Ecto neural progenitor cell (in vitro differentiated cells): ENCODE data around the gene FAM124B.

Experiments used
- DNase-seq: peaks from one replicate; pipeline ENCODE4 v3.0.0-alpha.2; 2018; ENCODE audit warnings: low spot score

FAM124B gene

GRCh38 chr2:224381521-224382279 is 20.2 kb downstream of the FAM124B start:
- no peak for DNase-seq

DNA sequence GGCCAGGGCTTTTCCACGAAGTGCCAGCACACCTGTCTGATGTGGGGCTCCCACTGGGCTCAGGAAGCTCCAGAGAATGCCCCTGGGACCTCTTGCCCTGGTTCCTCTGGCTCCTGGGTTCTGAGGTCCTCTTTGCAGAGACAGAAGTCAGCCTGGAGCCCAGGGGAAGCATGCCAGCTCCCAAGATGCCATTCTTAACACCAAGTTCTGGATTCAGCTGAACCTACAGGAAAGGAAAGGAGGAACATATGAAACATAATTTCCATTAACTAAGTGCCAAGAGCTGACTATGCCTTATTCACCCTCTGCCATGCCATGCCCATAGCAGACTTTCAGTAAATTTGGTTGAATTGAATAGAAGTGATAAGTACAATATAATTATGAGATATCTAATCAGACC is 21.9 kb downstream of the FAM124B start:
- DNase-seq, result no peak

DNA sequence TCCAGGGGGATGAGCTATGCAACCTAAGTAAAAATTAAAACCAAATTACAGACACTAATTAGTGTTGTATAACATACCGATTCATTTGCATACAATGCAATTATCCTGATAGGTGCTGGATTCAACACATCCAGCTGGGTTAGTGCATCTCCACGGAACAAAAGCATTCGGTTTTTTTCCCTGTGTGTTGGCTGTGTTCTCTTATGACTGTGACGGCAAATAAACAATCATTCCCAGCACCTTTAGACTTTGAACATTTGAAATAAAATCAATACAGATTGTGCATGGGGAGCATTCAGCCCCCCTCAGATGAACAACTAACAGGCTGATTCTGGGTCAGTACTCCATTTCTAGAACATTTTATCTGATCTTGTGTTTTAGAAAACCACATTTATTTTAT is 22.7 kb downstream of the FAM124B start:
- no peak for DNase-seq

GRCh38 chr2:224378701-224379097 is 23.2 kb downstream of the FAM124B start:
- DNase-seq, result no peak

GRCh38 chr2:224377751-224378700 is 23.9 kb downstream of the FAM124B start:
- DNase-seq, result no peak

- no peak for DNase-seq
Measured at GRCh38 chr2:224372641-224373040, 29.3 kb downstream of the FAM124B start.

GRCh38 chr2:224369028-224369632 is 32.8 kb downstream of the FAM124B start:
- DNase-seq, result no peak

DNA sequence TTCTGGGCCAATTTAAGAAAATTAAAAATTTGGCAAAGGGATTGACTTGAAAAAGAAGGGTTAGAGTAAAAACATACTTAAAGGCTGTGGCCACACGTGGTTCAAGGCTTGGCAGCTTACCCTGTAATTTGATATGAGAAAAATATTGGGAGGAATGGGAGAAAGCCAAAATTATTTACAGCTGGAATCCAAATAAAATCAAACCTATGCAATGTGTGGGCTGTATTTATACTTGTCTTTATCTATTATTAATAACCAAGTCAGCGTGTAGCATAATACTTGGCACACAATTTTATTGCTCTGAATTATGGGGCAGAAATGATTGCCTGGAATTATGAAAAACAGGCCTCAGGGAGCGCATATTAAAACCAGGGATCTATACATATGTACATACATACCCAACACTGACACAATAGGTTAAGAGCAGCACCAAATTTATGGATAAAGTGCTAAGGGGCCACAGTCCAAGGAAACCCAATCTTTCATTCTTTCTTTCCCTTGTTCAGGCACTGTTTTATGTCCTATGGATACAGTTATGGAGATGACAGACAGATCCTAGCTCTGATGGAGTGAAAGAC is 35.6 kb downstream of the FAM124B start:
- DNase-seq, result no peak

DNA sequence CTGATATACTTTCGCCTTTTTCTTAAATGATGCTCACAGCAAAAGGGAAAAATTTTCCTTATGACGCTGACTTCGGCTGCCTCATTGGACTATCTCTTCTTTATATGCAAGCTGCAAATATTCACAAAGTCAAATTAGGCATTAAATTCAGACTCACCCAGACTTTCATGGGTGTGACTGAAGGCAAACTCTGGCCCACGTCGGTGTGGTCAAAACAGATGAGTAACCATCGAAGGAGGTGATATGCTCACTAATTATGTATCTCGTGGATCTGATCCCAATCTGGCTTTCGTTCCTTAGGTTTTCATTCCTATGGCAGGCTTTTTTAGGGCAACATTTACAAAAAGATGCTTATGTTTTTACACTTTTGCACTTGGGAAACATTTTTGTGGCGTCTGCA is 36.6 kb downstream of the FAM124B start:
- DNase-seq, result no peak

DNA sequence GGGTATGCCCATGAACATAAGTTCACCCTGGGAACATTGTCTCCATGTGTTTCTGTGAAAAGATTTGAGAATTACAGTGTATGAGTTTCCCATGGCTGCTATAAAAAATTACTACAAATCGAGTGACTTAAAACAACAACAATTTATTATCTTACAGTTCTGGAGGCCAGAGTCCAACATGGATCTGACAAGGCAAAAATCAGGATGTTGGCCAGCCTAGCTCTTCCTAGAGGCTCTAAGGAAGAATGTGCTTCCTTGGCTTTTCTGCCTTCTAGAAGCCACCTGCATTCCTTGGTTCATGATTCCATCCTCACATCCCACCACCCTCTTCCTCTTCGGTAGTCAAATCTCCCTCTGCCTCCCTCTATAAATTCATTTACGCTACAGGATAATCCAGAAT is 38.6 kb downstream of the FAM124B start:
- no peak for DNase-seq

- DNase-seq, result no peak
Measured at GRCh38 chr2:224362094-224362493, 39.8 kb downstream of the FAM124B start.

- DNase-seq, result no peak
Measured at GRCh38 chr2:224360801-224361251, 41.1 kb downstream of the FAM124B start.

DNA sequence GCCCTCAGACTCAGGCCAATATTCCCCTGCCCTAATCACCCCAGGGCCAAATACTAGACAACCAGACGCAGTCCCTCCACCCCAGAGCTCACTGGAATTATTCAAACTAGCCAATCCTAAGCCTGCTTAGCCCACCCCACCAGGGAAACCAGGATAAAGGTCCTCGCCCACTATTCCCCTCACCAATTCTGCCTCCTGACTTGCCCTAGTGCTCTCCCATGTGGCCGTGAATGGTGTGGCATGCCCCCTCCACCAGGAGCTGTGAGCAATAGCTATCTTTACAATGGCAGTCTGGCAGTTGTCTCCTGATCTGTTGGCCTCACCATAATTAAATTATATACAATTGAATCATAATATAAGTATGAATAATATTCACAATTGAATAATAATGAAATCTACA is 42.3 kb downstream of the FAM124B start:
- DNase-seq, result no peak

DNA sequence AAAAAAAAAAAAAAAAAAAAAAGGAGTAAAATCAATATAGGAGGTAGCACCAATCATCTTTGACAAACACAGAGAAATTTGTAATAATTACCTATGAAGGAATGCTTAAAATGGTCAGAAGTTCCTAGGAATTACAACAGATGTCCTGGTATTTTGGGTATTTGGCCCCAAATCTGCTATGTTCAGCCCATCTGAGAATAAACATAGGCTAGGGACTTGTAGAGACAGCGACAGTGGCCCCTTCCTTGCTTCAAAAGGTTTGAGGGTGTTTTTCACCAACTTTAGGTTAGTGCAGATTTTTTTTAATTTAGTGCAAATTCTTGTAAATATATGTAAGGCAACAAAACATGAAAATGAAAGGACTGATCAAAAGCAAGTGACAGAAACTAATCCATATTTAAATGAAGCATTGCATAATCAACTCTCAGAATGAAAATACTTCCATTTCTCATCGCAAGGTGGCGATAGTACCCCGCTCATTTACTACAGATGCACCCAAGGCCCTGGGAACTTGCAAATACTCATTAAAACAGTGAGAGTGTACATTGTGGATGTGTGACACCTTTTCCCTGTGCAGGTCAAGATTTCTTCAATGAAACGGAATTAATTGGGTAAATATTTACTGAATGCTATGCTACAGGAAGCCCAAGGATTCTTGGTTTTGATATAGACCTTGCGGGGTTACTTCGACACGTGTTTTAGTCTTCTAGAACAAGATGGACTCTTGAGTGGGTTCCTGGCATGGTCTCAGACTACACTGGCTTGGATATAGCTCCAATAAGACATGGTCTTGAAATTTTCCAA is 44.6 kb downstream of the FAM124B start:
- peak; percentile 65 for DNase-seq

- no peak for DNase-seq
Measured at GRCh38 chr2:224354632-224355211, 47.2 kb downstream of the FAM124B start.

GRCh38 chr2:224350703-224351102 is 51.2 kb downstream of the FAM124B start:
- DNase-seq, result no peak

GRCh38 chr2:224349396-224349795 is 52.5 kb downstream of the FAM124B start:
- DNase-seq, result no peak

DNA sequence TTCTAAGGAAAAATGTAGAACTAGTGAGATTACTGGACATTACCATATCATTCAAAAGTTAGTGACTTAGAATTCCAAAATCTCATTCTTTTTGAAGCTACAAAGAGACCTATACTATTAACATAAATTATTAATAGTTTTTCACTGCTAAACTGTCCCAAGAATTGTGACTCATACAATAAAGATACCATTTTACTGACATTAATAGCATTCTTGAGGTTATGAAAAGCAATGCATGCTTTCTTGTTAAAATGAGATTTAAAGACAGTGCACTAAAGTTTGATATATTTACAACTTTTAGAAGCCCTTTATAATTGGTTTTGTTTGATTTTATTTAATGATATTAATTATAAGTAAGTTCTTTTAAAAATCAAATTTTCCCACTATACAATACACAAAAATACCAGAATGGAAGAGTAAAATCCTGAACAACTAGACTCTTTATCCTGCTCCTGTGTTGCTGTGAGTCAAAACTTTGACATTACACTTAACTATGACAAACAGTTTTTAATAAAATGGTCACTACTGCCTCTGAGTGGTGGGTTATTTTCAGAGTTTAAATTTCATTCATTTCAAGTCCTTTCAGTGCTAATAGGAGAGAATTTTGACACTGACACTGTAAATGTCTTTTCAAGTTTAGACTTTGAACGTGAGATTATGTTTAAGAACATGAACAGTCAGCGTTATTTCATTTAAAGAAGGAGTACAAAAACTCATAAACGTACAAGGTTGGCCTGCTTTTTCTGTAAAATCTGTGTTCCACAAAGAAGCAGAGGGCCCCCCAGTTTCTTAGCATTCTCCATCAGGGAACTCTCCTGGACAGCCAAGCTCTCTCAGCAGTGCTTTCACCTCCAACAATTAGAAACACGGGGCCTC is 54.5 kb downstream of the FAM124B start:
- no peak for DNase-seq

DNA sequence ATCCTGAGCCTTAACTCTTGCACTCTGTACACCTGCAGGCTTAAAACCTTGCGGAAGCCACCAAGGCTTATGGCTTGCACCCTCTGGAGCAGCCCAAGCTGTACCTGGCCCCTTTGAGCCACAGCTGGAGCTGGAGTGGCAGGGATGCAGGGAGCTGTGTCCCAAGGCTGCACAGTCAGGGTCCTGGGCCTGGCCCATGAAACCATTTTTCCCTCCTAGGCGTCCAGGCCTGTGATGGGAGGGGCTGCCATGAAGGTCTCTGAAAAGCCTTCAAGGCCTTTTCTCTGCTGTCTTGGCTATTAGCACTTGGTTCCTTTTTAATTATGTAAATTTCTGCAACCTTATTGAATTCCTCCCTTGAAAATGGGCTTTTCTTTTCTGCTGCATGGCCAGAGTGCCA is 56.4 kb downstream of the FAM124B start:
- no peak for DNase-seq

DNA sequence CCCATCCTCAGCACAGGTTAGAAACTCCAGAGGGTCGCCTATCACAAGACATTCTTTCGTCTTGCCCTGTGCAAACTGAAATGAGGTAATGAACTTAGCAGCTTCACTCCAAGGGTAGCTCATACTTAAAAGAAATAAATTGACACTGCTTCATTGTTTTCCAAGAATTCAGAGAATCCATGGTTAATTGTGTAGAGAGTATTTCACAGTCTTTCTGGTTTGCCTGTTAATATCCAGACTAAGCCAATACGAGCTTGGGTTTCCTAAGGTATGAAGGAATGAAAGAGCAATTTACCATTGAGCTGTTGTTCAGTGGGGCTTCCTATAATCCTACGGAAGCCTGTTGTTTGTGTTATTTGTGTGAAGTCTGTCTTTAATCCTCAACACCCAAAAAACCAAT is 58.7 kb downstream of the FAM124B start:
- DNase-seq, result no peak
